ENCODE measurements around the gene PRM1. TPM values are rescaled to one million over a fixed set of nuclear protein-coding genes. Genes with fewer than 3 reads are reported as not detected.

Gene PRM1
- total and polyA plus RNA-seq, 2 of the 13 experiments (the other 11 are each of a cell fraction or from before 2014, with no cell fraction given) = not detected

DNA sequence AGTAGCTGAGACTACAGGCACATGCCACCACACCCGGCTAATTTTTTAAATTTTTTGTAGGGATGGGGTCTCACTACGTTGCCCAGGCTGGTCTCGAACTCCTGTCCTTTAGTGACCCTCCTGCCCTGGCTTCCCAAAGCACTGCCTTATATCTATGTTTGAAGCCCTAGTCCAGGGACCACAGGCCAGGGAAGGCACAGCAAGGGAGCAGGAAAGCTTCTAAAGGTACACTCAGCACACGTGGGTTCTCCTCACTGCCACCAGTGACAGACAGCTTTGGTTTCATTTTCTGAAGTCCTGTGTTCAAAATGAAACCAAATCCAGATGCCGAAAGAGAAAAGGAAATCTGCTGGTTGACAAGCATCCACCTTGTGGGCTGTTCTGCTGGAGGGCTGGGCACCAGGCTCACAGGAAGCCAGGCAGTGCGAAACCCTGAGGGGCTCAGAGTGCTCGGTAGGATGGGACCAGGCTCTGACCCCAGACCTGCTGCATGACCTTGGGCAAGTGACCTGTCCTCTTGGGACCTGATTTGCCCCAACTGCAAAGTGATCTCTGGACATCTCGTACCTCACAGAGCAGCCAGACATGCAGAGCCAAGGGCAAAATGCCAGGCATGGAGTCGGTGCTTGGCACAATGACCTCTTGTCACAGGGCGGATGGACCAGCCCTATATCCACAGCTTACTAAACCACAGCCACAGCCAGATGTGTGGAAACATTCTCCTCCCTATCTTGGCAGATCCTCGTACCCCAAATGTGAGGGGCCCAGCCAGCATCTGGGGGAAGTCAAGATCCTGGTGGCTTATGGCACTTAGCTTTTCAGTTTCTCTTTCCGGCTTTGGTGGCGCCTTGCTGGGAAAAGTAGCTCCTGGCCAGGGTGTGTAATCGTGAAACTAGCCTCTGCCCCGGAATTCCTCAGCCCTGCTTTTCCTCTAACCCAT, 22.3 kb downstream of the PRM1 start (continued):
- TF ChIP-seq, protein P1, sequence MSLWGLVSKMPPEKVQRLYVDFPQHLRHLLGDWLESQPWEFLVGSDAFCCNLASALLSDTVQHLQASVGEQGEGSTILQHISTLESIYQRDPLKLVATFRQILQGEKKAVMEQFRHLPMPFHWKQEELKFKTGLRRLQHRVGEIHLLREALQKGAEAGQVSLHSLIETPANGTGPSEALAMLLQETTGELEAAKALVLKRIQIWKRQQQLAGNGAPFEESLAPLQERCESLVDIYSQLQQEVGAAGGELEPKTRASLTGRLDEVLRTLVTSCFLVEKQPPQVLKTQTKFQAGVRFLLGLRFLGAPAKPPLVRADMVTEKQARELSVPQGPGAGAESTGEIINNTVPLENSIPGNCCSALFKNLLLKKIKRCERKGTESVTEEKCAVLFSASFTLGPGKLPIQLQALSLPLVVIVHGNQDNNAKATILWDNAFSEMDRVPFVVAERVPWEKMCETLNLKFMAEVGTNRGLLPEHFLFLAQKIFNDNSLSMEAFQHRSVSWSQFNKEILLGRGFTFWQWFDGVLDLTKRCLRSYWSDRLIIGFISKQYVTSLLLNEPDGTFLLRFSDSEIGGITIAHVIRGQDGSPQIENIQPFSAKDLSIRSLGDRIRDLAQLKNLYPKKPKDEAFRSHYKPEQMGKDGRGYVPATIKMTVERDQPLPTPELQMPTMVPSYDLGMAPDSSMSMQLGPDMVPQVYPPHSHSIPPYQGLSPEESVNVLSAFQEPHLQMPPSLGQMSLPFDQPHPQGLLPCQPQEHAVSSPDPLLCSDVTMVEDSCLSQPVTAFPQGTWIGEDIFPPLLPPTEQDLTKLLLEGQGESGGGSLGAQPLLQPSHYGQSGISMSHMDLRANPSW (CRISPR knock-in tag; IDR thresholded peaks at IDR 0.05; ENCODE audit: borderline replicate concordance) = no peak
- TF ChIP-seq, protein P2, sequence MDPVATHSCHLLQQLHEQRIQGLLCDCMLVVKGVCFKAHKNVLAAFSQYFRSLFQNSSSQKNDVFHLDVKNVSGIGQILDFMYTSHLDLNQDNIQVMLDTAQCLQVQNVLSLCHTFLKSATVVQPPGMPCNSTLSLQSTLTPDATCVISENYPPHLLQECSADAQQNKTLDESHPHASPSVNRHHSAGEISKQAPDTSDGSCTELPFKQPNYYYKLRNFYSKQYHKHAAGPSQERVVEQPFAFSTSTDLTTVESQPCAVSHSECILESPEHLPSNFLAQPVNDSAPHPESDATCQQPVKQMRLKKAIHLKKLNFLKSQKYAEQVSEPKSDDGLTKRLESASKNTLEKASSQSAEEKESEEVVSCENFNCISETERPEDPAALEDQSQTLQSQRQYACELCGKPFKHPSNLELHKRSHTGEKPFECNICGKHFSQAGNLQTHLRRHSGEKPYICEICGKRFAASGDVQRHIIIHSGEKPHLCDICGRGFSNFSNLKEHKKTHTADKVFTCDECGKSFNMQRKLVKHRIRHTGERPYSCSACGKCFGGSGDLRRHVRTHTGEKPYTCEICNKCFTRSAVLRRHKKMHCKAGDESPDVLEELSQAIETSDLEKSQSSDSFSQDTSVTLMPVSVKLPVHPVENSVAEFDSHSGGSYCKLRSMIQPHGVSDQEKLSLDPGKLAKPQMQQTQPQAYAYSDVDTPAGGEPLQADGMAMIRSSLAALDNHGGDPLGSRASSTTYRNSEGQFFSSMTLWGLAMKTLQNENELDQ (CRISPR knock-in tag; IDR thresholded peaks at IDR 0.05; ENCODE audit: borderline replicate concordance) = no peak
- 0 out of 2 replicates have a peak, but pooled peaks have one; percentile 22 for TF ChIP-seq AHR (CRISPR knock-in tag; IDR thresholded peaks at IDR 0.05)
- TF ChIP-seq BORCS8-MEF2B (CRISPR knock-in tag; IDR thresholded peaks at IDR 0.05) = 0 out of 2 replicates have a peak, but pooled peaks have one; percentile 59
- TF ChIP-seq, protein P3, sequence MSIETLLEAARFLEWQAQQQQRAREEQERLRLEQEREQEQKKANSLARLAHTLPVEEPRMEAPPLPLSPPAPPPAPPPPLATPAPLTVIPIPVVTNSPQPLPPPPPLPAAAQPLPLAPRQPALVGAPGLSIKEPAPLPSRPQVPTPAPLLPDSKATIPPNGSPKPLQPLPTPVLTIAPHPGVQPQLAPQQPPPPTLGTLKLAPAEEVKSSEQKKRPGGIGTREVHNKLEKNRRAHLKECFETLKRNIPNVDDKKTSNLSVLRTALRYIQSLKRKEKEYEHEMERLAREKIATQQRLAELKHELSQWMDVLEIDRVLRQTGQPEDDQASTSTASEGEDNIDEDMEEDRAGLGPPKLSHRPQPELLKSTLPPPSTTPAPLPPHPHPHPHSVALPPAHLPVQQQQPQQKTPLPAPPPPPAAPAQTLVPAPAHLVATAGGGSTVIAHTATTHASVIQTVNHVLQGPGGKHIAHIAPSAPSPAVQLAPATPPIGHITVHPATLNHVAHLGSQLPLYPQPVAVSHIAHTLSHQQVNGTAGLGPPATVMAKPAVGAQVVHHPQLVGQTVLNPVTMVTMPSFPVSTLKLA (IDR thresholded peaks at IDR 0.05) = peak; percentile 69
- no peak for TF ChIP-seq BHLHE40 (IDR thresholded peaks at IDR 0.05; ENCODE audit: low read length)
- 0 out of 2 replicates have a peak, but pooled peaks have one; percentile 39 for TF ChIP-seq STAT5B (CRISPR knock-in tag; IDR thresholded peaks at IDR 0.05)
- no peak for TF ChIP-seq FOXA1 (IDR thresholded peaks at IDR 0.05)
- TF ChIP-seq FOXA1 (CRISPR knock-in tag; IDR thresholded peaks at IDR 0.05) = peak; percentile 17
- TF ChIP-seq NCOA1 (CRISPR knock-in tag; IDR thresholded peaks at IDR 0.05) = 0 out of 2 replicates have a peak, but pooled peaks have one; percentile 69
- TF ChIP-seq ZNF766 (CRISPR knock-in tag; IDR thresholded peaks at IDR 0.05; ENCODE audit: borderline replicate concordance) = 0 out of 2 replicates have a peak, but pooled peaks have one; percentile 42
- TF ChIP-seq, protein P4, sequence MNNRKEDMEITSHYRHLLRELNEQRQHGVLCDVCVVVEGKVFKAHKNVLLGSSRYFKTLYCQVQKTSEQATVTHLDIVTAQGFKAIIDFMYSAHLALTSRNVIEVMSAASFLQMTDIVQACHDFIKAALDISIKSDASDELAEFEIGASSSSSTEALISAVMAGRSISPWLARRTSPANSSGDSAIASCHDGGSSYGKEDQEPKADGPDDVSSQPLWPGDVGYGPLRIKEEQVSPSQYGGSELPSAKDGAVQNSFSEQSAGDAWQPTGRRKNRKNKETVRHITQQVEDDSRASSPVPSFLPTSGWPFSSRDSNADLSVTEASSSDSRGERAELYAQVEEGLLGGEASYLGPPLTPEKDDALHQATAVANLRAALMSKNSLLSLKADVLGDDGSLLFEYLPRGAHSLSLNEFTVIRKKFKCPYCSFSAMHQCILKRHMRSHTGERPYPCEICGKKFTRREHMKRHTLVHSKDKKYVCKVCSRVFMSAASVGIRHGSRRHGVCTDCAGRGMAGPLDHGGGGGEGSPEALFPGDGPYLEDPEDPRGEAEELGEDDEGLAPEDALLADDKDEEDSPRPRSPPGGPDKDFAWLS (CRISPR knock-in tag; IDR thresholded peaks at IDR 0.05; ENCODE audit: borderline replicate concordance) = peak; percentile 94; the same call in 1 of the 2 replicates
- no peak; the same call in 1 of the 2 replicates for TF ChIP-seq HNF4G (IDR thresholded peaks at IDR 0.05; ENCODE audit: borderline replicate concordance, low read depth, low read length)
- TF ChIP-seq HNF4G (CRISPR knock-in tag; IDR thresholded peaks at IDR 0.05; ENCODE audit: borderline replicate concordance, low read depth) = peak; percentile 63; the same call in 1 of the 2 replicates
- TF ChIP-seq, protein P5, sequence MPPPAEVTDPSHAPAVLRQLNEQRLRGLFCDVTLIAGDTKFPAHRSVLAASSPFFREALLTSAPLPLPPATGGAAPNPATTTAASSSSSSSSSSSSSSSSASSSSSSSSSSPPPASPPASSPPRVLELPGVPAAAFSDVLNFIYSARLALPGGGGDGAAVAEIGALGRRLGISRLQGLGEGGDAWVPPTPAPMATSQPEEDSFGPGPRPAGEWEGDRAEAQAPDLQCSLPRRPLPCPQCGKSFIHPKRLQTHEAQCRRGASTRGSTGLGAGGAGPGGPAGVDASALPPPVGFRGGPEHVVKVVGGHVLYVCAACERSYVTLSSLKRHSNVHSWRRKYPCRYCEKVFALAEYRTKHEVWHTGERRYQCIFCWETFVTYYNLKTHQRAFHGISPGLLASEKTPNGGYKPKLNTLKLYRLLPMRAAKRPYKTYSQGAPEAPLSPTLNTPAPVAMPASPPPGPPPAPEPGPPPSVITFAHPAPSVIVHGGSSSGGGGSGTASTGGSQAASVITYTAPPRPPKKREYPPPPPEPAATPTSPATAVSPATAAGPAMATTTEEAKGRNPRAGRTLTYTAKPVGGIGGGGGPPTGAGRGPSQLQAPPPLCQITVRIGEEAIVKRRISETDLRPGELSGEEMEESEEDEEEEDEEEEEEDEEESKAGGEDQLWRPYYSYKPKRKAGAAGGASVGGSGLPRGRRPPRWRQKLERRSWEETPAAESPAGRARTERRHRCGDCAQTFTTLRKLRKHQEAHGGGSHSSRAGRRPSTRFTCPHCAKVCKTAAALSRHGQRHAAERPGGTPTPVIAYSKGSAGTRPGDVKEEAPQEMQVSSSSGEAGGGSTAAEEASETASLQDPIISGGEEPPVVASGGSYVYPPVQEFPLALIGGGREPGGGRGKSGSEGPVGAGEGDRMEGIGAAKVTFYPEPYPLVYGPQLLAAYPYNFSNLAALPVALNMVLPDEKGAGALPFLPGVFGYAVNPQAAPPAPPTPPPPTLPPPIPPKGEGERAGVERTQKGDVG (CRISPR knock-in tag; IDR thresholded peaks at IDR 0.05; ENCODE audit: borderline replicate concordance) = peak; percentile 20; the same call in 1 of the 2 replicates
- TF ChIP-seq MAFF (IDR thresholded peaks at IDR 0.05; ENCODE audit: low read depth, low read length) = no peak
